HG03103 (cell line): ENCODE results near the gene FBXW8.

Source experiments
- ATAC-seq: cut with Tn5 transposase; IDR thresholded peaks from one replicate; pipeline ENCODE4 v1.9.1; 2021; ENCODE audit warnings: low read depth; ENCODE audit not compliant: unreplicated experiment

FBXW8 gene

GRCh38 chr12:116884871-116885270 lies 25.9 kb upstream of the FBXW8 start:
- ATAC-seq, result no peak

GRCh38 chr12:116885491-116885890 lies 25.3 kb upstream of the FBXW8 start:
- ATAC-seq, result no peak

GRCh38 chr12:116887244-116887643 lies 23.5 kb upstream of the FBXW8 start:
- no peak for ATAC-seq

- ATAC-seq, result no peak
Observed at GRCh38 chr12:116887897-116888296, 22.9 kb upstream of the FBXW8 start.

GRCh38 chr12:116890330-116890729 lies 20.4 kb upstream of the FBXW8 start:
- ATAC-seq, result no peak

GRCh38 chr12:116891019-116891418 lies 19.7 kb upstream of the FBXW8 start:
- no peak for ATAC-seq

- no peak for ATAC-seq
Observed at GRCh38 chr12:116892349-116893140, 18.2 kb upstream of the FBXW8 start.

GRCh38 chr12:116894913-116895312 lies 15.8 kb upstream of the FBXW8 start:
- no peak for ATAC-seq

GRCh38 chr12:116896411-116896924 lies 14.3 kb upstream of the FBXW8 start:
- no peak for ATAC-seq

- no peak for ATAC-seq
Observed at GRCh38 chr12:116897476-116897875, 13.3 kb upstream of the FBXW8 start.

- no peak for ATAC-seq
Observed at GRCh38 chr12:116898669-116899068, 12.1 kb upstream of the FBXW8 start.

- no peak for ATAC-seq
Observed at GRCh38 chr12:116901612-116902011, 9.1 kb upstream of the FBXW8 start.

- no peak for ATAC-seq
Observed at GRCh38 chr12:116903818-116904217, 6.9 kb upstream of the FBXW8 start.

- no peak for ATAC-seq
Observed at GRCh38 chr12:116906285-116906684, 4.5 kb upstream of the FBXW8 start.

GRCh38 chr12:116910280-116910644 lies 488 bp upstream of the FBXW8 start:
- no peak for ATAC-seq

- no peak for ATAC-seq
Observed at GRCh38 chr12:116915326-116915725, 4.6 kb downstream of the FBXW8 start.

GRCh38 chr12:116916122-116916521 lies 5.4 kb downstream of the FBXW8 start:
- no peak for ATAC-seq

GRCh38 chr12:116916714-116917114 lies 6.0 kb downstream of the FBXW8 start:
- ATAC-seq, result peak; percentile 96

GRCh38 chr12:116918464-116918863 lies 7.7 kb downstream of the FBXW8 start:
- ATAC-seq, result no peak

GRCh38 chr12:116919247-116919661 lies 8.5 kb downstream of the FBXW8 start:
- no peak for ATAC-seq

GRCh38 chr12:116919706-116920485 lies 9.1 kb downstream of the FBXW8 start:
- no peak for ATAC-seq

- ATAC-seq, result no peak
Observed at GRCh38 chr12:116920939-116921338, 10.2 kb downstream of the FBXW8 start.
